ENCODE results near the gene PAFAH1B1.

PAFAH1B1 gene

GRCh38 chr17:2723505-2723996 lies 130.1 kb downstream of the PAFAH1B1 start:
- no peak for DNase-seq

- DNase-seq: no peak
Measured at GRCh38 chr17:2723997-2724783, 130.7 kb downstream of the PAFAH1B1 start.

- no peak for DNase-seq
Measured at GRCh38 chr17:2724784-2725164, 131.3 kb downstream of the PAFAH1B1 start.

- no peak for DNase-seq
Measured at GRCh38 chr17:2730764-2731353, 137.4 kb downstream of the PAFAH1B1 start.

- DNase-seq: no peak
Measured at GRCh38 chr17:2731807-2732206, 138.4 kb downstream of the PAFAH1B1 start.

- DNase-seq: no peak
Measured at GRCh38 chr17:2734939-2735338, 141.5 kb downstream of the PAFAH1B1 start.

All from SW 1271 (cell line).